GM12874 (cell line): ENCODE measurements around the gene TMEM107.

Experiments
- CTCF ChIP-seq: IDR thresholded peaks from 2 replicates; pipeline ENCODE4 v1.5.1; 2011; ENCODE audit warnings: low read depth, mild to moderate bottlenecking, control low read depth, low read length, moderate library complexity; ENCODE audit not compliant: insufficient read depth

TMEM107 gene

DNA sequence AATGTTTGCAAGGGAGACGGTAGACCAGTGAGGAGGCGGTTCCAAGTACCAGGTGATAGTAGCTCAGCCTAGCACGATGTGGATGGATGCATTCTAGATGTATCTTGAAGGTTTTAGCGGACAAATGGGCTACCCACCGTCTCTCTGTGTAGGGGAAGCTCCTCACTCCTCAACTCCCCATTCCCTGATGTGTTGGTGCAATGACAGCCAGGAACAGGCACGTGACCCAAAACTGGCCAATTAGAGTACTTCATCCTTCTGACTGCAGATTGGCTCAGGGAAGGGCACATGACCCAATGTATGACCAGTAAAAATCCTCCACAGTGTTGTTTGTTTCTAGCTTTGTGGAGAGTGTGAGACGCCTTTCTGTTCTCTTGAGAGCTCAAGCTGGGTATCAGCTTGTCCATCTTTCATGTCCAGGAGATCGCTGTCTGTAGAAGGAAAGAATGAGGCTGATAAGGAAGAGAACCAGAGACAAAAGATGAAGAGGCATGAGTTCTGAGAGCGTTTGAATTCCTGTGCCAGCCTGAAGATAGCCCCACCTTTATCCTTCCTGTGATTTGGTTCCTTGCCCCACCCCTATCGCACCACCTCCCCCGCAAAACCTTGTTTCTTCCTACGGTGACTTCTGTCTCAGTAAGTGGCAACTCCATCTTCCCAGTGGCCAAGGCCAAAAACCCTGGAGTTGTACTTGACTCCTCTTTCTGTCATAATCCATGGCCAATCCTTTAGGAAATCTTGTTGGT is 16.1 kb upstream of the TMEM107 start:
- TF ChIP-seq CTCF = no peak

DNA sequence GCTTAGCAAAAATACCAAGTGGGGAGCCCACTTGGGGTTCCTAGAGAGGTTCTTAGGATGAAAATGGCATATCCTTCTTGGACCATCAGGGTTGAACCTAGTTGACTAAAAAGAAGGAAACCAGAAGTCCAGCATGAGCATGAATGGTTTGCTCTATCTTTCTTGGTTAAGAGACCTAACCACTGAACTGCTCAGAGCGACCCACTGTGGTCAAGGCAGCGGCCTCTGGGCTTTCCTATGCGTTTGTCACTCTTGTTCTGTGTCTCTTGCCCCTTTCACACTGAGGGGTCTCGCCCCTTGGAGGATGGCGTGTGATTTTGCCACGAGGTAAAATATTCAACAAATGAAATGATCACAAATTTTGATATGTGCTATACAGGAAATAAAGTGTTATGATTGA is 14.3 kb upstream of the TMEM107 start:
- TF ChIP-seq CTCF = no peak

DNA sequence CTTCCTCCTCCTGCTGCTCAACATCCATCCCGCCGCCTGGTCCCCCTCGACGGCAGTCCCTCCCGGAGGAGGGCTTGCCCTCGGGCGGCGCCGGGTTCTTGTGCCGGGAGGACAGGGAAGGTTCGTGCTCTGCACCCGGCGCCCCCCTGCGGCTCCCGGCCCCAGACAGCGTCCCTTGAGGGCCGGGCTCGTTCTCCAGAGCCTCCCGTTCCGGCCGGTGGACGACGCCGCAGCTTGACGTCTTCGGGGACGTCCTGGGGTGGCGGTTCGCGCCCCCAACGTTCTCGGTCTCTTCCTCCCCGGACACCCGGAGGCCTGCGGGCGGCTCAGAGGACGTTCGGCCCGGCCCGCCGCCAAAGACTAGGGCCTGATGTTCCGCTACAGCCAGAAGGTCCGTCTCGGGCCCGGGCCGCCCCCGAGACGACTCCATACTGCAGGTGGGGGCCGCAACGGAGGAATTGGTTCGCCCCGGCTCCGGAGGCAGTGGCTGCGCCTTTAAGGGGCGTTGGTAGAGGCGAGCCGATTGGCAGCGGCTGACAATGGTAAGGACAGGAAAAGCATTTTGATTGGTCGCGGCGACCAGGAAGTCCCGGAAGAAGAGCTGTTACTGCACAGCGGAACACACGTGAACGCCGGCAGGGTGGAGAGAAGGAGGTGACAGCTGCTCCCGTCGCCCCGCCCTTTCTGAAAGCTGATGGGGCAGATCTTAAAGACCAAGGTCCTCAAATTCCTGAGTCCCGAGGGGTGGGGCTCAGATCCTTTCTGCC is 13.7 kb upstream of the TMEM107 start, which contains the start of gene BORCS6:
Gene BORCS6 (minus strand): TSS at position 470 of the 767 bp plus-strand sequence. CDS start 40 bp downstream, at position 430.
- TF ChIP-seq CTCF = 0 out of 2 replicates have a peak, but pooled peaks have one; percentile 15

DNA sequence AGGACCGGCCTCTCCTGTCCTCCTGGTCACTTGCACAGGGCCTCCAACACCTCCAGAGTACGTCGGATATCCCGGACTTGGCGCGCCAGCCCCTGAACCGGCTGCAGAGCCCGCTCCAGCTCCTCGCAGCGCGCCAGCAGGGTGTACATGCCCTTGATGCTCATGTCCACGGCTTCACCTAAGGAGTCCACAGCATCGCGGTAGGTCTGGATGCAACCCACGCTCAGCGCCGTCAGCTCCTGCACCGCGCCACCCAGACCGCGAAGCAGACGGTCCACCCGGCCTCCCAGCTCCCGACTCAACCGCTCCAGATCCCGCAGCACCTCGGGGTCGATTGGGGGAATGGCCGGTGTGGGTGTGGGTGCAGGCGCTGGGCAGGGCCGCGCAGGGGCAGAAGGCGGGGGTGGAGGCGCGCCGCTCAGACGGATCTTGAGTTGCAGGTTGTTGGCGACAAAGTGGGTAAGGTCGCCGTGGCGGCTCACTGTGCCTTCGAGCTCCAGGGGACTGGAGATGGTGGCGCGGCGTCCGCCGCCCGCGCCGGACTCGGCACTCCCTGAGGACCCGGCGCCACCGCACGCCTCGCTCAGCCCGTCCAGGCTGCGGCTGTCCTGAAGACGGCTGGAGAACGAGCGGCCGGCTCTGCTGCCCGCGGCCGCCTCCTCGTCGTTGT is 13.0 kb upstream of the TMEM107 start:
- no peak for TF ChIP-seq CTCF

GRCh38 chr17:8188263-8188839 is 12.2 kb upstream of the TMEM107 start:
- TF ChIP-seq CTCF = no peak

DNA sequence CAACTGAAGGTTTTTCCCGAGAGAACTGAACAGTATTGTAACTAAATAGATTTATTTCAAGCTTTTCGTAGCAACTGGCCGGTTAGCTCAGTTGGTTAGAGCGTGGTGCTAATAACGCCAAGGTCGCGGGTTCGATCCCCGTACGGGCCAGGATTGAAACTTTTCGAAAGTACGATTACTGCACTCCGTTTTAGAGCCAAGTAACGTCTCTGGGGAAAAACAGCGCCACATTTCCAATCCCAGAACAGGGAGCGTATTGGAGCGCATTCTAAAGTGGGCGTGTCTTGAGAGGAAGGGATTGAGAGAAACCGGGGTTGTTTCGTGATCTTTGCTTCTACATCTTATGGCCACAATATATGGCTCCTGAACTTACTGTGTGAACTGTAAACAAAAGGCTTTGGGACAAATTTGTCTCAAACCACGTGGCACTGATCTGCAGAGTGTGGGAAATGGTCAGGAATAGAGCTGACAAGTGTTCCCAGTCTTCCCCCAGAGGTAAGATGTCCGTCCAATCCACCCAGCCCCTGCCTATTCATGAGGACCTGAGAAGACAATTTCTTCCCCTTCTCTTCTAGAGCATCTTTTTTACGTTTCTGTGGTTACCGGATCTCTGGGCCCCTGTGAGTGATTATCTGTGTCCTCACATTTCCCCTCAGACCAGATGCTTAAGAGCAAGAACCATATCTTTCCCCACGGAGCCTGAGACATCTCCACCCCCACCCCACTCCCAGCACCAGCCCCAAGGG is 11.5 kb upstream of the TMEM107 start:
- no peak for TF ChIP-seq CTCF
